Tibial nerve (tissue), 3 donors: ENCODE measurements around the gene POU6F2.

Source experiments
- POLR2A ChIP-seq, 2 donors: fragments of 450-650 bp; IDR thresholded peaks; one replicate each; pipeline ENCODE4 v1.6.1; 2017; ENCODE audit warnings: antibody characterized with exemption in 2 of 2, mild to moderate bottlenecking in 2 of 2, moderate library complexity in 2 of 2
- TF ChIP-seq, protein P1 (sequence below), 5 experiments: fragments of 200-600 bp in 3 of 5; fragments of 450-650 bp in 2 of 5; sonication (generic) in 3 of 5; IDR thresholded peaks; one replicate each; pipeline ENCODE4 v1.5.1; 2016 to 2019; ENCODE audit warnings: antibody characterized with exemption in 5 of 5, mild to moderate bottlenecking in 3 of 5, moderate library complexity in 2 of 5

DNA sequence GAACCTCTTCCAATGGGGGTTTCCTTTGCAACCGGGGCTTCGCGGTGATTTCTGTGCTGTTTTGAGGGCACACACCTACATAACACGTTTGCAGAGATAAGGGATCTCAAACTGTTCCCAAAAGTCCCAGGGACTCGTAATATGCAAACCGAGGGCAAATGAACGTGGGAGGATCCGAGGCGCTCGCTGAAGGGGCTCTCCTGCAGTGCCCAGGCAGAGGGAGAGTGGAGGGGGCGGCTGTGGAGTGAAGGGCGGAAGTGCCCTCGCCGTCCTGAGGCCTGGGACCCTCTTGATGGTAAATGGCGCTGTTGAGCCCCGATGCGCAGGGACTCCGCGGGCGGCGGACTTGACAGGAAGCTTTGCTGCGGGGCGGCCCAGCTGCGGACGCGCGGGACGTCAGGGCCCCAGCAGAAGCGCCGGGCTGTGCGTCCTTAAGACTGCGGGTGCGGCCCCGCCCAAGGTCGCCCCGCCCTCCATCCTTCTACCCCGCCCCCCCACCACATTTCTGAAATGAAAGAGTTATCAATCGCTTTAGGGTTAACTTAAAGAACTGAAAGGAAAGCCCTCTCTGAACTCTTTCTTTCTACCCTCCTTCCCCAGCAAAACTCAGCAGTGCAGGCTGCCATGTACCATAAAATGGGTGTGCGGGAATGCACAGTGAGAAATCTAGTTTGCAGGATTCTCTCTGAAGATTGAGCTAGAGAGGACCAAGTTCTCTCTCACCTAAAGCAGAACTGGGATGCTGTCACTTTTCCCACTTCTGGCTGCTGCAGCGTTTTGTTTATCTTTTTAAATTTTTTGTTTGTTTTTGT, 436.7 kb downstream of the POU6F2 start:
- TF ChIP-seq, protein P1, sequence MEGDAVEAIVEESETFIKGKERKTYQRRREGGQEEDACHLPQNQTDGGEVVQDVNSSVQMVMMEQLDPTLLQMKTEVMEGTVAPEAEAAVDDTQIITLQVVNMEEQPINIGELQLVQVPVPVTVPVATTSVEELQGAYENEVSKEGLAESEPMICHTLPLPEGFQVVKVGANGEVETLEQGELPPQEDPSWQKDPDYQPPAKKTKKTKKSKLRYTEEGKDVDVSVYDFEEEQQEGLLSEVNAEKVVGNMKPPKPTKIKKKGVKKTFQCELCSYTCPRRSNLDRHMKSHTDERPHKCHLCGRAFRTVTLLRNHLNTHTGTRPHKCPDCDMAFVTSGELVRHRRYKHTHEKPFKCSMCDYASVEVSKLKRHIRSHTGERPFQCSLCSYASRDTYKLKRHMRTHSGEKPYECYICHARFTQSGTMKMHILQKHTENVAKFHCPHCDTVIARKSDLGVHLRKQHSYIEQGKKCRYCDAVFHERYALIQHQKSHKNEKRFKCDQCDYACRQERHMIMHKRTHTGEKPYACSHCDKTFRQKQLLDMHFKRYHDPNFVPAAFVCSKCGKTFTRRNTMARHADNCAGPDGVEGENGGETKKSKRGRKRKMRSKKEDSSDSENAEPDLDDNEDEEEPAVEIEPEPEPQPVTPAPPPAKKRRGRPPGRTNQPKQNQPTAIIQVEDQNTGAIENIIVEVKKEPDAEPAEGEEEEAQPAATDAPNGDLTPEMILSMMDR (IDR thresholded peaks at IDR 0.05), result no peak
- TF ChIP-seq POLR2A (IDR thresholded peaks at IDR 0.05), result no peak
